ENCODE results near the gene CYP4Z1. TPM values are rescaled to one million over a fixed set of nuclear protein-coding genes. Genes with fewer than 3 reads are reported as not detected.
"Not testable (repeated sequence)": the region's sequence is repeated elsewhere in the genome, so short reads cannot be mapped to it uniquely, and the experiment has no call there.

CYP4Z1 gene
- total RNA-seq, 1 experiment from 2014 or later: not detected

GRCh38 chr1:47121039-47121438 lies 54.0 kb downstream of the CYP4Z1 start:
- in situ Hi-C loops (cut with HindIII; ENCODE audit: low sequenced_read_pairs); DNase-seq (ENCODE audit: low spot score): not testable (repeated sequence)

- DNase-seq (ENCODE audit: low spot score); in situ Hi-C loops (cut with HindIII; ENCODE audit: low sequenced_read_pairs): not testable (repeated sequence)
Measured at GRCh38 chr1:47124834-47125233, 57.8 kb downstream of the CYP4Z1 start.

GRCh38 chr1:47126997-47127396 lies 60.0 kb downstream of the CYP4Z1 start:
- DNase-seq (ENCODE audit: low spot score); in situ Hi-C loops (cut with HindIII; ENCODE audit: low sequenced_read_pairs): not testable (repeated sequence)

- in situ Hi-C loops (cut with HindIII; ENCODE audit: low sequenced_read_pairs): no loop called here
- no peak for DNase-seq (ENCODE audit: low spot score)
Measured at GRCh38 chr1:47128221-47128620, 61.2 kb downstream of the CYP4Z1 start.

- DNase-seq (ENCODE audit: low spot score); in situ Hi-C loops (cut with HindIII; ENCODE audit: low sequenced_read_pairs): not testable (repeated sequence)
Measured at GRCh38 chr1:47128854-47129253, 61.8 kb downstream of the CYP4Z1 start.

- DNase-seq (ENCODE audit: low spot score); in situ Hi-C loops (cut with HindIII; ENCODE audit: low sequenced_read_pairs): not testable (repeated sequence)
Measured at GRCh38 chr1:47129489-47130230, 62.6 kb downstream of the CYP4Z1 start.

- DNase-seq (ENCODE audit: low spot score); in situ Hi-C loops (cut with HindIII; ENCODE audit: low sequenced_read_pairs): not testable (repeated sequence)
Measured at GRCh38 chr1:47132665-47133064, 65.6 kb downstream of the CYP4Z1 start.

GRCh38 chr1:47137198-47137597 lies 70.2 kb downstream of the CYP4Z1 start, which contains the start of gene CYP4A22:
CYP4A22 (plus strand) TSS chr1:47137441; CDS start chr1:47137486, 45 bp downstream.
- in situ Hi-C loops (cut with HindIII; ENCODE audit: low sequenced_read_pairs): no loop called here
- DNase-seq (ENCODE audit: low spot score): no peak

- DNase-seq (ENCODE audit: low spot score): no peak
- in situ Hi-C loops (cut with HindIII; ENCODE audit: low sequenced_read_pairs): no loop called here
Measured at GRCh38 chr1:47137925-47138615, 71.0 kb downstream of the CYP4Z1 start.

GRCh38 chr1:47140358-47140757 lies 73.3 kb downstream of the CYP4Z1 start:
- in situ Hi-C loops (cut with HindIII; ENCODE audit: low sequenced_read_pairs); DNase-seq (ENCODE audit: low spot score): not testable (repeated sequence)

GRCh38 chr1:47143654-47144053 lies 76.6 kb downstream of the CYP4Z1 start:
- DNase-seq (ENCODE audit: low spot score); in situ Hi-C loops (cut with HindIII; ENCODE audit: low sequenced_read_pairs): not testable (repeated sequence)

GRCh38 chr1:47146495-47146894 lies 79.5 kb downstream of the CYP4Z1 start:
- DNase-seq (ENCODE audit: low spot score); in situ Hi-C loops (cut with HindIII; ENCODE audit: low sequenced_read_pairs): not testable (repeated sequence)

GRCh38 chr1:47147047-47147785 lies 80.2 kb downstream of the CYP4Z1 start:
- DNase-seq (ENCODE audit: low spot score): no peak
- in situ Hi-C loops (cut with HindIII; ENCODE audit: low sequenced_read_pairs): no loop called here

GRCh38 chr1:47149162-47149561 lies 82.1 kb downstream of the CYP4Z1 start:
- DNase-seq (ENCODE audit: low spot score); in situ Hi-C loops (cut with HindIII; ENCODE audit: low sequenced_read_pairs): not testable (repeated sequence)

- in situ Hi-C loops (cut with HindIII; ENCODE audit: low sequenced_read_pairs); DNase-seq (ENCODE audit: low spot score): not testable (repeated sequence)
Measured at GRCh38 chr1:47156457-47156856, 89.4 kb downstream of the CYP4Z1 start.

- DNase-seq (ENCODE audit: low spot score); in situ Hi-C loops (cut with HindIII; ENCODE audit: low sequenced_read_pairs): not testable (repeated sequence)
Measured at GRCh38 chr1:47157957-47158356, 90.9 kb downstream of the CYP4Z1 start.

GRCh38 chr1:47160716-47161115 lies 93.7 kb downstream of the CYP4Z1 start:
- DNase-seq (ENCODE audit: low spot score): no peak
- in situ Hi-C loops (cut with HindIII; ENCODE audit: low sequenced_read_pairs): no loop called here

- no peak for DNase-seq (ENCODE audit: low spot score)
- in situ Hi-C loops (cut with HindIII; ENCODE audit: low sequenced_read_pairs): no loop called here
Measured at GRCh38 chr1:47161298-47162040, 94.4 kb downstream of the CYP4Z1 start.

- in situ Hi-C loops (cut with HindIII; ENCODE audit: low sequenced_read_pairs): no loop called here
- DNase-seq (ENCODE audit: low spot score): no peak
Measured at GRCh38 chr1:47164552-47164951, 97.5 kb downstream of the CYP4Z1 start.
